A673 (cell line): ENCODE measurements around the gene JAG1.

Experiments used
- EZH2 ChIP-seq: fragments of 200-600 bp; sonication (generic); IDR thresholded peaks from 2 replicates; pipeline ENCODE4 v1.6.1; 2017; ENCODE audit warnings: borderline replicate concordance, low read depth, mild to moderate bottlenecking, mixed read lengths, antibody characterized with exemption, low read length; ENCODE audit not compliant: poor library complexity, severe bottlenecking
- TF ChIP-seq, protein P1 (sequence below): fragments of 300-800, 200-600 bp; sonication (generic); conservative IDR thresholded peaks from 2 replicates; pipeline ENCODE4 v1.5.1; 2017; ENCODE audit warnings: low read depth, mild to moderate bottlenecking, antibody characterized with exemption, low read length, moderate library complexity, mixed read lengths

GRCh38 chr20:10707791-10708190, 34.0 kb upstream of the JAG1 start:
- TF ChIP-seq, protein P1, sequence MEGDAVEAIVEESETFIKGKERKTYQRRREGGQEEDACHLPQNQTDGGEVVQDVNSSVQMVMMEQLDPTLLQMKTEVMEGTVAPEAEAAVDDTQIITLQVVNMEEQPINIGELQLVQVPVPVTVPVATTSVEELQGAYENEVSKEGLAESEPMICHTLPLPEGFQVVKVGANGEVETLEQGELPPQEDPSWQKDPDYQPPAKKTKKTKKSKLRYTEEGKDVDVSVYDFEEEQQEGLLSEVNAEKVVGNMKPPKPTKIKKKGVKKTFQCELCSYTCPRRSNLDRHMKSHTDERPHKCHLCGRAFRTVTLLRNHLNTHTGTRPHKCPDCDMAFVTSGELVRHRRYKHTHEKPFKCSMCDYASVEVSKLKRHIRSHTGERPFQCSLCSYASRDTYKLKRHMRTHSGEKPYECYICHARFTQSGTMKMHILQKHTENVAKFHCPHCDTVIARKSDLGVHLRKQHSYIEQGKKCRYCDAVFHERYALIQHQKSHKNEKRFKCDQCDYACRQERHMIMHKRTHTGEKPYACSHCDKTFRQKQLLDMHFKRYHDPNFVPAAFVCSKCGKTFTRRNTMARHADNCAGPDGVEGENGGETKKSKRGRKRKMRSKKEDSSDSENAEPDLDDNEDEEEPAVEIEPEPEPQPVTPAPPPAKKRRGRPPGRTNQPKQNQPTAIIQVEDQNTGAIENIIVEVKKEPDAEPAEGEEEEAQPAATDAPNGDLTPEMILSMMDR, result no peak
- TF ChIP-seq EZH2, result no peak
